ENCODE results near the gene RHOBTB1.

DNA sequence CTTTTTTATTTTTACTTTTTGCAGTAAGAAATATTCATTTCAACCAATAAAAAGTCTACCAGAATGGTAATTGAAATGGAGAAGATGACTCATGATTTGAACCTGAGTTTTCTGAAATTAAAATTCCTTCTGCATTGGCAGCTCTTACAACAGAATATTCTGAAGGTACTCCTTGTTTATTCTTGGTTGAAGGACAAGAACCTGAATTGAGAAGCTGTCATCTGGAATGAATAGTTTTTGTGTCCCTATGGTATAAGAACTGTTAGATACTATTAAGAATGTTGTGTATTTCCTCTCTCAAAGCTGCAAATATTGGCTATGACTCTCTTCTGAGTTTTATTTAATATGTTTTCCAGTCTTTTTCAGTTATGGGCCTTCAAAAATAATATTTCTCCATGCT, 109.6 kb downstream of the RHOBTB1 start:
- TF ChIP-seq CTCF (IDR thresholded peaks at IDR 0.05), result no peak
- TF ChIP-seq POLR2AphosphoS5 (IDR thresholded peaks at IDR 0.05), result no peak

Measured in suprapubic skin (tissue), 3 donors.